T-helper 1 cell treated with Interleukin-12 subunit alpha and Interleukin-12 subunit beta and Interleukin-4 antibody, amounts not matched to agents 30 μg/mL and 1 μg/mL, for 36 hours (primary cell): Measurements from ENCODE around the gene NFKBIL1.

Experiments
- H3K27ac Mint-ChIP-seq: one replicate; pipeline ENCODE4 v1.8.0; 2021; ENCODE audit warnings: mild to moderate bottlenecking, mixed read lengths
- H3K27me3 Mint-ChIP-seq: one replicate; pipeline ENCODE4 v1.8.0; 2021; ENCODE audit warnings: low read depth, mixed read lengths
- H3K36me3 Mint-ChIP-seq: one replicate; pipeline ENCODE4 v1.8.0; 2021; ENCODE audit warnings: low read depth, mixed read lengths
- H3K4me1 Mint-ChIP-seq: one replicate; pipeline ENCODE4 v1.8.0; 2021; ENCODE audit warnings: low read depth, mixed read lengths
- H3K4me3 Mint-ChIP-seq: one replicate; pipeline ENCODE4 v1.8.0; 2021; ENCODE audit warnings: mild to moderate bottlenecking, moderate library complexity, mixed read lengths
- H3K9me3 Mint-ChIP-seq: one replicate; pipeline ENCODE4 v1.8.0; 2021; ENCODE audit warnings: mixed read lengths

Gene NFKBIL1

DNA sequence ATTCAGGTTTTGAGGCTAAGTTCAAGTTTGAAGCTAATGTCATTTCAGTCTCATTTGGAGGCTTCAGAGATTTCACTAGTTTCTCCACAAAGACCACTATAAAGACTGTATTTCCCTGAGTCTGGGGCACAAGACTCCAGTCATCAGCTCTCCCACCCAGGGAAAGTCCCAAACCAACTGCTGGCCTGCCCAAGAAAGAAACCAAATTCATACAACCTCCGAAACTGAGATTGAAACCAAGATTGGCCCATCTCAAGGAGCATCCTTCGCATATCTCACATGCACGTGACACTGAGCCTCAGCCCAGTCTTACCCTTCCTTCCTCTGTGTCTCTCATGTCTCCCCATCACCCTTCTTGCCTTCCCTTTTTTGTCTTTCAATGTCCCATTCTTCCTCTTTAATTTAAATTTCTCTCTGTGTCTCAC is 21.1 kb downstream of the NFKBIL1 start:
- Mint-ChIP-seq H3K36me3 (peaks cover 17% of the 10 kb centered on the region), H3K27me3 (peaks cover 32% of the 10 kb centered on the region), H3K4me1 (peaks cover 56% of the 10 kb centered on the region), H3K27ac (peak overlapping the region; percentile 67), H3K9me3 (no peaks in the 10 kb centered on the region), H3K4me3 (peak overlapping the region; percentile 41)

DNA sequence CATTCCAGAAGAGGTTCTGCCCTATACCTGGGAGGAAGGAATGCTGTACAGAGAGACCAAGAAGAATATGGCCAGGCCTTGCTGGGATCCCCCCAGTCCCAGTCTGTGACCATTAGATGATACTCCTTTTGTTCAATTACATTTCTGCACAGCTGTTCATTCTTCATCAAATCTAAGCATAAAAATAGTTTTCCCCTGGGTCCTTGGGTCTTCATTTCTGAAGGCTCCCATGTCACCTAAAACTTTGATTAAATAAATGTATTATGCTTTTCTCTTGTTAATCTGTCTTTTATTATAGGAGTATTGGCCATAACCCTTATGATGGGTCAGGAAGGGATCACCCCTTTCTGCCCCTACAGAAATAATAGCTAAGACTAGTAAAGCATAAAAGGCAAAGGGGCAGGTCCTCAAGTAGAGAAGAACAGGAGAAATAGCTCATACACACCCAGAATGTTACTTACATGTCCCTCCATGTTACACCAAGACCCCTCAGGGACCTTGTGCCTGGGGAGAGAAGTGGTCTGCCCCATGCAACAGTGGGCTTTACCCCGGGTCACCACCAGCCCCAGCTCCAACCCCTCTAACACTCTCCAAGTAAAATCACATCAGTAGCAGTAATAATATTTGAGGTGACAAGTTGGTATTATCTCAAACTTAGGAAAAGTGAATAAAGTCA is 22.6 kb downstream of the NFKBIL1 start:
- no peak overlapping the region for H3K4me3 Mint-ChIP-seq
- peaks cover 22% of the 10 kb centered on the region for H3K27me3 Mint-ChIP-seq
- H3K36me3 Mint-ChIP-seq: peaks cover 12% of the 10 kb centered on the region
- no peaks in the 10 kb centered on the region for H3K9me3 Mint-ChIP-seq
- H3K4me1 Mint-ChIP-seq: peaks cover 63% of the 10 kb centered on the region
- H3K27ac Mint-ChIP-seq: no peak overlapping the region

GRCh38 chr6:31572041-31572911 is 24.9 kb downstream of the NFKBIL1 start, which contains the start of gene LTA:
Gene LTA, plus strand, starts transcription at chr6:31572289. Its CDS starts 454 bp downstream, at chr6:31572743.
- Mint-ChIP-seq H3K9me3 (no peaks in the 10 kb centered on the region), H3K36me3 (peaks cover 29% of the 10 kb centered on the region), H3K27me3 (peaks cover 13% of the 10 kb centered on the region), H3K4me3 (peak within 1 kb of the TSS; percentile 97), H3K4me1 (peaks cover 80% of the 10 kb centered on the region), H3K27ac (peak within 1 kb of the TSS; percentile 99)

- peak overlapping the region; percentile 97 for H3K4me3 Mint-ChIP-seq
- peaks cover 37% of the 10 kb centered on the region for H3K36me3 Mint-ChIP-seq
- H3K4me1 Mint-ChIP-seq: peaks cover 75% of the 10 kb centered on the region
- peaks cover 4% of the 10 kb centered on the region for H3K27me3 Mint-ChIP-seq
- H3K9me3 Mint-ChIP-seq: no peaks in the 10 kb centered on the region
- peak overlapping the region; percentile 99 for H3K27ac Mint-ChIP-seq
Observed at GRCh38 chr6:31573239-31574105, 26.1 kb downstream of the NFKBIL1 start.

GRCh38 chr6:31574106-31575061 is 27.0 kb downstream of the NFKBIL1 start:
- Mint-ChIP-seq H3K27ac (peak overlapping the region; percentile 99), H3K9me3 (no peaks in the 10 kb centered on the region), H3K36me3 (peaks cover 46% of the 10 kb centered on the region), H3K4me1 (peaks cover 73% of the 10 kb centered on the region), H3K4me3 (peak overlapping the region; percentile 97), H3K27me3 (peaks cover 1% of the 10 kb centered on the region)

DNA sequence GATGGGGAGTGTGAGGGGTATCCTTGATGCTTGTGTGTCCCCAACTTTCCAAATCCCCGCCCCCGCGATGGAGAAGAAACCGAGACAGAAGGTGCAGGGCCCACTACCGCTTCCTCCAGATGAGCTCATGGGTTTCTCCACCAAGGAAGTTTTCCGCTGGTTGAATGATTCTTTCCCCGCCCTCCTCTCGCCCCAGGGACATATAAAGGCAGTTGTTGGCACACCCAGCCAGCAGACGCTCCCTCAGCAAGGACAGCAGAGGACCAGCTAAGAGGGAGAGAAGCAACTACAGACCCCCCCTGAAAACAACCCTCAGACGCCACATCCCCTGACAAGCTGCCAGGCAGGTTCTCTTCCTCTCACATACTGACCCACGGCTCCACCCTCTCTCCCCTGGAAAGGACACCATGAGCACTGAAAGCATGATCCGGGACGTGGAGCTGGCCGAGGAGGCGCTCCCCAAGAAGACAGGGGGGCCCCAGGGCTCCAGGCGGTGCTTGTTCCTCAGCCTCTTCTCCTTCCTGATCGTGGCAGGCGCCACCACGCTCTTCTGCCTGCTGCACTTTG is 28.0 kb downstream of the NFKBIL1 start, which contains the start of gene TNF:
TNF (plus strand) TSS at position 231 of the 567 bp plus-strand sequence; CDS start at position 408, 177 bp downstream.
- Mint-ChIP-seq H3K27me3 (no peaks in the 10 kb centered on the region), H3K4me1 (peaks cover 70% of the 10 kb centered on the region), H3K36me3 (peaks cover 55% of the 10 kb centered on the region), H3K27ac (peak within 1 kb of the TSS; percentile 99), H3K9me3 (no peaks in the 10 kb centered on the region), H3K4me3 (peak within 1 kb of the TSS; percentile 97)

GRCh38 chr6:31575952-31576685 is 28.7 kb downstream of the NFKBIL1 start:
- H3K27ac Mint-ChIP-seq: peak overlapping the region; percentile 99
- peaks cover 67% of the 10 kb centered on the region for H3K4me1 Mint-ChIP-seq
- H3K4me3 Mint-ChIP-seq: peak overlapping the region; percentile 97
- H3K36me3 Mint-ChIP-seq: peaks cover 62% of the 10 kb centered on the region
- no peaks in the 10 kb centered on the region for H3K9me3 Mint-ChIP-seq
- H3K27me3 Mint-ChIP-seq: no peaks in the 10 kb centered on the region

GRCh38 chr6:31576897-31577578 is 29.6 kb downstream of the NFKBIL1 start:
- Mint-ChIP-seq H3K27me3 (no peaks in the 10 kb centered on the region), H3K4me1 (peaks cover 62% of the 10 kb centered on the region), H3K9me3 (no peaks in the 10 kb centered on the region), H3K36me3 (peaks cover 71% of the 10 kb centered on the region), H3K27ac (peak overlapping the region; percentile 99), H3K4me3 (peak overlapping the region; percentile 97)

DNA sequence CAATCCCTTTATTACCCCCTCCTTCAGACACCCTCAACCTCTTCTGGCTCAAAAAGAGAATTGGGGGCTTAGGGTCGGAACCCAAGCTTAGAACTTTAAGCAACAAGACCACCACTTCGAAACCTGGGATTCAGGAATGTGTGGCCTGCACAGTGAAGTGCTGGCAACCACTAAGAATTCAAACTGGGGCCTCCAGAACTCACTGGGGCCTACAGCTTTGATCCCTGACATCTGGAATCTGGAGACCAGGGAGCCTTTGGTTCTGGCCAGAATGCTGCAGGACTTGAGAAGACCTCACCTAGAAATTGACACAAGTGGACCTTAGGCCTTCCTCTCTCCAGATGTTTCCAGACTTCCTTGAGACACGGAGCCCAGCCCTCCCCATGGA is 30.2 kb downstream of the NFKBIL1 start:
- peaks cover 63% of the 10 kb centered on the region for H3K4me1 Mint-ChIP-seq
- H3K27me3 Mint-ChIP-seq: no peaks in the 10 kb centered on the region
- H3K27ac Mint-ChIP-seq: peak overlapping the region; percentile 99
- peaks cover 74% of the 10 kb centered on the region for H3K36me3 Mint-ChIP-seq
- peak overlapping the region; percentile 97 for H3K4me3 Mint-ChIP-seq
- no peaks in the 10 kb centered on the region for H3K9me3 Mint-ChIP-seq

DNA sequence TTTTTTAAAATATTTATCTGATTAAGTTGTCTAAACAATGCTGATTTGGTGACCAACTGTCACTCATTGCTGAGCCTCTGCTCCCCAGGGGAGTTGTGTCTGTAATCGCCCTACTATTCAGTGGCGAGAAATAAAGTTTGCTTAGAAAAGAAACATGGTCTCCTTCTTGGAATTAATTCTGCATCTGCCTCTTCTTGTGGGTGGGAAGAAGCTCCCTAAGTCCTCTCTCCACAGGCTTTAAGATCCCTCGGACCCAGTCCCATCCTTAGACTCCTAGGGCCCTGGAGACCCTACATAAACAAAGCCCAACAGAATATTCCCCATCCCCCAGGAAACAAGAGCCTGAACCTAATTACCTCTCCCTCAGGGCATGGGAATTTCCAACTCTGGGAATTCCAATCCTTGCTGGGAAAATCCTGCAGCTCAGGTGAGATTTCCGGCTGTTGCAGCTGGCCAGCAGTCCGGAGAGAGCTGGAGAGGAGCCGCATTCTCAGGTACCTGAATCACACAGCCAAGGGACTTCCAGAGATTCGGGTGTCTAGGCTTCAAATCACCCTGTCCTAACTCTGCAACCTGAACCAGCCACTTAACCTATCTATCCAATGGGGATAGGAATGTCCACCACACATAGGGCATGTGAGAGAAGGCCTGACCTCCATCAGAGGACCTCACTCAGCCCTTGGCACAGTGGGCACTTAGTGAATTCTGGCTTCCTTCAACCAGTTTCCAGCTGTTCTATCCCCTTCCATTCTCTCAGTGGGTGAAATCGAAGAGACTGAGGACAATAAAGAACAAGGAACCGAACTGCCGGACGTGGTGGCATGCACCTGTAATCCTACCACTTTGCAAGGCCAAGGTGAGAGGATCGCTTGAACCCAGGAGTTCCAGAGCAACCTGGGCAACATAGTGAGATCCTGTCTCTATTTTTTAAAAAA is 31.0 kb downstream of the NFKBIL1 start:
- Mint-ChIP-seq H3K36me3 (peaks cover 74% of the 10 kb centered on the region), H3K9me3 (no peaks in the 10 kb centered on the region), H3K27ac (peak overlapping the region; percentile 99), H3K27me3 (no peaks in the 10 kb centered on the region), H3K4me3 (peak overlapping the region; percentile 100), H3K4me1 (peaks cover 61% of the 10 kb centered on the region)

DNA sequence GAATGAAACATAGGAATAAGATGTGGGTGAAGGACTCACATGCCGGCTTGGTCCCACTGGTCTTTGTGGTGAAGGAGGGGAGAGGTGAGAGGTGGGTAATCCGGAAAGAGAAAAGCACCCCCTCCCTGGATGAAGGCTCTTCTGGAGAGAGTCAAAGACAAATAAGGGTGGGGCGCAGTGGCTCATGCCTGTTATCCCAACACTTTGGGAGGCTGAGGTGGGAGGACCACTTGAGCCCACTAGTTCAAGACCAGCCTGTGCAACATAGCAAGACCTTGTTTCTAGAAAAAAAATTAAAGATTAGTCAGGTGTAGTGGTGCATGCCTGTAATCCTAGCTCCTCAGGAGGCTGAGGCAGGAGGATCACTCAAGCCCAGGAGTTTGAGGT is 31.7 kb downstream of the NFKBIL1 start:
- peak overlapping the region; percentile 100 for H3K4me3 Mint-ChIP-seq
- H3K27me3 Mint-ChIP-seq: no peaks in the 10 kb centered on the region
- peak overlapping the region; percentile 99 for H3K27ac Mint-ChIP-seq
- H3K9me3 Mint-ChIP-seq: no peaks in the 10 kb centered on the region
- peaks cover 54% of the 10 kb centered on the region for H3K4me1 Mint-ChIP-seq
- peaks cover 72% of the 10 kb centered on the region for H3K36me3 Mint-ChIP-seq
